Adrenal gland (tissue), 5 donors: Measurements from ENCODE around the gene FAM124B.

Experiments used
- CTCF ChIP-seq, 6 experiments: fragments of 450-650 bp in 4 of 6; fragments of 200-600 bp in 2 of 6; sonication (generic) in 1 of 6; IDR thresholded peaks; 1 replicate in 5 of 6; 2 replicates in 1 of 6; pipeline versions ENCODE4 v1.5.1 to v1.8.0; 2016 to 2021; ENCODE audit warnings: antibody characterized with exemption in 6 of 6, mild to moderate bottlenecking in 2 of 6, moderate library complexity in 1 of 6
- POLR2A ChIP-seq, 2 donors: fragments of 450-650 bp; IDR thresholded peaks; one replicate each; pipeline ENCODE4 v1.6.1; 2017; ENCODE audit warnings: antibody characterized with exemption in 2 of 2, mild to moderate bottlenecking in 2 of 2, moderate library complexity in 1 of 2
- donor health status: DM: no; HTN: no; CAD: no.

GRCh38 chr2:224413381-224413780, 11.5 kb upstream of the FAM124B start:
- TF ChIP-seq CTCF (IDR thresholded peaks at IDR 0.05) (no peak), POLR2A (IDR thresholded peaks at IDR 0.05) (no peak)
